HepG2 (cell line): Measurements from ENCODE around the gene ALX4. TPM values are rescaled to one million over a fixed set of nuclear protein-coding genes. Genes with fewer than 3 reads are reported as not detected.

Experiments
- ATAC-seq: fragments of 200-7000 bp; cut with Tn5 transposase; 3 replicates; pipeline ENCODE4 v1.9.1; 2020; ENCODE audit warnings: mild to moderate bottlenecking, moderate library complexity
- BruUV-seq: library from RNA; stranded (reverse); fragments of 400-500 nt; replicated peaks from 2 replicates; lab custom pipeline; 2021; lab: Mats Ljungman, UMichigan
- CTCF ChIA-PET: fragments of 300-600 bp; formaldehyde crosslinking; extraction: SDS; loops from one replicate; lab custom pipeline; 2021; ENCODE audit warnings: low total read pairs, inconsistent platforms, low intra/inter-chr PET ratio; lab: Yijun Ruan, JAX
- POLR2A ChIA-PET: fragments of 350-600 bp; sonication (Branson Sonifier 250); formaldehyde crosslinking; loops from one replicate; lab custom pipeline; 2020; ENCODE audit warnings: antibody characterized with exemption, inconsistent platforms; lab: Yijun Ruan, JAX
- DNase-seq: peaks from one replicate; pipeline ENCODE4 v3.0.0-alpha.2; 2015; ENCODE audit warnings: low spot score
- FAIRE-seq: peaks from 3 replicates; lab custom pipeline; 2011; peaks lifted over from hg19 to GRCh38; lab: Jason Lieb, UNC
- H2AFZ ChIP-seq: one replicate; pipeline ENCODE4 v1.6.1; 2011; ENCODE audit warnings: low read length, inconsistent platforms
- H3K27ac ChIP-seq: fragments of 300-600 bp; 3 replicates; pipeline ENCODE4 v1.8.0; 2011; ENCODE audit warnings: mixed run types, mild to moderate bottlenecking, mixed read lengths, low read length, inconsistent platforms; ENCODE audit not compliant: insufficient read depth; ENCODE audit errors: extremely low read length
- H3K27me3 ChIP-seq, 2 experiments: fragments of 200-600 bp in 1 of 2; 2 replicates in 1 of 2; 3 replicates in 1 of 2; pipeline versions ENCODE4 v1.6.0 to v1.8.0; 2011; ENCODE audit warnings: low read length in 2 of 2, mild to moderate bottlenecking in 2 of 2, moderate library complexity in 2 of 2, inconsistent platforms in 1 of 2; ENCODE audit not compliant: insufficient read depth in 2 of 2, control insufficient read depth in 1 of 2
- H3K36me3 ChIP-seq, 2 experiments: fragments of 200-600 bp in 1 of 2; replicated peaks in 1 of 2; 2 replicates in 1 of 2; 3 replicates in 1 of 2; pipeline versions ENCODE4 v1.5.1 to v1.8.0; 2011; ENCODE audit warnings: low read length in 2 of 2, inconsistent platforms in 1 of 2; ENCODE audit not compliant: insufficient read depth in 2 of 2, control insufficient read depth in 1 of 2
- H3K4me1 ChIP-seq: 2 replicates; pipeline ENCODE4 v1.5.1; 2012; ENCODE audit warnings: low read length, inconsistent platforms; ENCODE audit not compliant: insufficient read depth
- H3K4me2 ChIP-seq: 2 replicates; pipeline ENCODE4 v1.6.0; 2011; ENCODE audit warnings: low read depth, low read length, inconsistent platforms
- H3K4me3 ChIP-seq, 3 experiments: fragments of 200-600 bp in 1 of 3; sonication (generic), shearing (Covaris generic) in 1 of 3; replicated peaks in 1 of 3; 2 replicates each; pipeline ENCODE4 v1.5.1; 2011 to 2016; ENCODE audit warnings: low read length in 3 of 3, inconsistent platforms in 2 of 3, low read depth in 2 of 3, mild to moderate bottlenecking in 2 of 3, control low read depth in 1 of 3, mixed read lengths in 1 of 3; ENCODE audit not compliant: insufficient read depth in 1 of 3
- H3K79me2 ChIP-seq: one replicate; pipeline ENCODE4 v1.6.1; 2011; ENCODE audit warnings: low read length, inconsistent platforms; ENCODE audit not compliant: insufficient read depth
- H3K9ac ChIP-seq: 2 replicates; pipeline ENCODE4 v1.6.0; 2011; ENCODE audit warnings: mild to moderate bottlenecking, low read depth, low read length, inconsistent platforms; ENCODE audit not compliant: insufficient read depth
- H3K9me3 ChIP-seq: 2 replicates; pipeline ENCODE4 v1.5.1; 2012; ENCODE audit warnings: mild to moderate bottlenecking, low read length
- H4K20me1 ChIP-seq: 2 replicates; pipeline ENCODE4 v1.6.0; 2011; ENCODE audit warnings: inconsistent platforms, mild to moderate bottlenecking, low read length, moderate library complexity; ENCODE audit not compliant: insufficient read depth
- NCOA1 ChIP-seq: sonication (generic); formaldehyde crosslinking; IDR thresholded peaks from 2 replicates; pipeline ENCODE4 v1.9.0; 2021; ENCODE audit warnings: missing genetic modification reagents
- STAG1 ChIP-seq: sonication (generic); formaldehyde crosslinking; IDR thresholded peaks from 2 replicates; pipeline ENCODE4 v1.4.0; 2020; ENCODE audit warnings: missing genetic modification reagents
- ZBTB46 ChIP-seq: sonication (generic); formaldehyde crosslinking; IDR thresholded peaks from 2 replicates; pipeline ENCODE4 v1.4.0; 2020; ENCODE audit warnings: mild to moderate bottlenecking, missing genetic modification reagents, borderline replicate concordance
- ZNF414 ChIP-seq: sonication (generic); formaldehyde crosslinking; IDR thresholded peaks from 2 replicates; pipeline ENCODE4 v1.5.0; 2020; ENCODE audit warnings: missing genetic modification reagents
- ZNF747 ChIP-seq: sonication (generic); formaldehyde crosslinking; IDR thresholded peaks from 2 replicates; pipeline ENCODE4 v1.8.1; 2023; ENCODE audit warnings: missing genetic modification reagents, mild to moderate bottlenecking, borderline replicate concordance
- ZNF768 ChIP-seq: sonication (generic); formaldehyde crosslinking; IDR thresholded peaks from 2 replicates; pipeline ENCODE4 v1.4.0; 2020; ENCODE audit warnings: missing genetic modification reagents
- WGBS: methylation state at CpG from one replicate; pipeline ENCODE4 v1.1.6; 2017; ENCODE audit warnings: low lambda C conversion rate; 5-methylcytosine and 5-hydroxymethylcytosine counted together
- in situ Hi-C: cut with HindIII; loops from 2 replicates; pipeline ENCODE4 v1.10.0; 2017; ENCODE audit warnings: low pct_unique_long_range_greater_than_20kb; ENCODE audit not compliant: extremely low pct_ligation_motif_present
- intact Hi-C: fragments of 100-400 bp; cut with micrococcal nuclease; formaldehyde crosslinking; loops from one replicate; pipeline ENCODE4 v1.10.0; 2022; ENCODE audit not compliant: unreplicated experiment
- polyA plus RNA-seq, 8 experiments: library from polyadenylated mRNA; depleted of rRNA in 3 of 8; stranded (reverse) in 7 of 8; unstranded in 1 of 8; fragments of >200 nt; fragmentation: Illumina TruSeq in 4 of 8; extraction: Trizol in 4 of 8; gene quantifications; 2 replicates each; pipeline versions ENCODE4 v1.2.1 to v1.2.3, GENCODE V29; 2011 to 2016; ENCODE audit warnings: low read depth in 4 of 8, missing spikeins in 1 of 8, mixed read lengths in 1 of 8; ENCODE audit not compliant: insufficient read depth in 1 of 8
- total RNA-seq, 5 experiments: library from RNA; depleted of rRNA; stranded (reverse); fragments of >200 nt; fragmentation: Illumina TruSeq; extraction: Trizol; gene quantifications; 2 replicates each; pipeline ENCODE4 v1.2.3, GENCODE V29; 2016; ENCODE audit warnings: low read depth in 1 of 5
- TF ChIP-seq, protein P1 (sequence below): sonication (generic); formaldehyde crosslinking; IDR thresholded peaks from 2 replicates; pipeline ENCODE4 v1.5.0; 2020; ENCODE audit warnings: mild to moderate bottlenecking, missing genetic modification reagents, moderate library complexity
- TF ChIP-seq, protein P2 (sequence below): fragments of 450-650 bp; IDR thresholded peaks from 2 replicates; pipeline ENCODE4 v1.6.1; 2016

The ALX4 gene
- total and polyA plus RNA-seq, 2 of the 13 experiments (the other 11 are each of a cell fraction or from before 2014, with no cell fraction given): not detected

GRCh38 chr11:44327730-44328129 lies 17.8 kb upstream of the ALX4 start:
- Histone ChIP-seq H2AFZ (no peak overlapping the region), H3K27ac (no peak overlapping the region), H3K9me3 (no peaks in the 10 kb centered on the region), H3K9ac (no peak overlapping the region), H3K36me3 (no peaks in the 10 kb centered on the region), H3K27me3 (peaks cover 4 to 50% of the 10 kb centered on the region in 2 experiments; a peak in 4 of 5 replicates), H3K79me2 (no peaks in the 10 kb centered on the region), H3K4me1 (no peaks in the 10 kb centered on the region), H3K4me3 (no peak overlapping the region), H4K20me1 (no peaks in the 10 kb centered on the region), H3K4me2 (no peak overlapping the region)
- ChIA-PET POLR2A (no interaction called here), CTCF (interaction anchor here (1.1 kb wide), 1 partner anchor 42 kb away, joined by 3 read pairs; no protein-coding TSS in a partner anchor)
- TF ChIP-seq NCOA1 (CRISPR knock-in tag): no peak
- peak; percentile 39; the same call in 1 of the 2 replicates for TF ChIP-seq STAG1 (CRISPR knock-in tag)
- TF ChIP-seq, protein P1, sequence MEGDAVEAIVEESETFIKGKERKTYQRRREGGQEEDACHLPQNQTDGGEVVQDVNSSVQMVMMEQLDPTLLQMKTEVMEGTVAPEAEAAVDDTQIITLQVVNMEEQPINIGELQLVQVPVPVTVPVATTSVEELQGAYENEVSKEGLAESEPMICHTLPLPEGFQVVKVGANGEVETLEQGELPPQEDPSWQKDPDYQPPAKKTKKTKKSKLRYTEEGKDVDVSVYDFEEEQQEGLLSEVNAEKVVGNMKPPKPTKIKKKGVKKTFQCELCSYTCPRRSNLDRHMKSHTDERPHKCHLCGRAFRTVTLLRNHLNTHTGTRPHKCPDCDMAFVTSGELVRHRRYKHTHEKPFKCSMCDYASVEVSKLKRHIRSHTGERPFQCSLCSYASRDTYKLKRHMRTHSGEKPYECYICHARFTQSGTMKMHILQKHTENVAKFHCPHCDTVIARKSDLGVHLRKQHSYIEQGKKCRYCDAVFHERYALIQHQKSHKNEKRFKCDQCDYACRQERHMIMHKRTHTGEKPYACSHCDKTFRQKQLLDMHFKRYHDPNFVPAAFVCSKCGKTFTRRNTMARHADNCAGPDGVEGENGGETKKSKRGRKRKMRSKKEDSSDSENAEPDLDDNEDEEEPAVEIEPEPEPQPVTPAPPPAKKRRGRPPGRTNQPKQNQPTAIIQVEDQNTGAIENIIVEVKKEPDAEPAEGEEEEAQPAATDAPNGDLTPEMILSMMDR (CRISPR knock-in tag): peak; percentile 40; the same call in 1 of the 2 replicates
- BruUV-seq: no TSS peak
- in situ Hi-C loops: no loop called here
- DNase-seq: no peak
- intact Hi-C loops: no loop called here
- 15% methylated on average over 9 of the region's 10 CpGs for WGBS
- ATAC-seq: peak; percentile 54
- no peak for FAIRE-seq

- intact Hi-C loops: no loop called here
- no peak for DNase-seq
- H2AFZ ChIP-seq: no peak overlapping the region
- no peaks in the 10 kb centered on the region for H3K79me2 ChIP-seq
- ChIA-PET CTCF (interaction anchor here (1.1 kb wide), 1 partner anchor 41 kb away, joined by 3 read pairs; no protein-coding TSS in a partner anchor), POLR2A (no interaction called here)
- H3K4me3 ChIP-seq: no peak overlapping the region
- H3K4me2 ChIP-seq: no peak overlapping the region
- in situ Hi-C loops: no loop called here
- no peaks in the 10 kb centered on the region for H3K4me1 ChIP-seq
- H3K27me3 ChIP-seq: peaks cover 2 to 59% of the 10 kb centered on the region in 2 experiments; a peak in 4 of 5 replicates
- FAIRE-seq: no peak
- no peak overlapping the region for H3K9ac ChIP-seq
- H3K27ac ChIP-seq: no peak overlapping the region
- no peaks in the 10 kb centered on the region for H3K9me3 ChIP-seq
- no peaks in the 10 kb centered on the region for H4K20me1 ChIP-seq
- 14% methylated on average over 8 of the region's 15 CpGs for WGBS
- no TSS peak for BruUV-seq
- no peaks in the 10 kb centered on the region for H3K36me3 ChIP-seq
- peak; percentile 61 for ATAC-seq
- TF ChIP-seq ZBTB46 (CRISPR knock-in tag) (no peak), ZNF768 (peak; percentile 87), STAG1 (CRISPR knock-in tag) (peak; percentile 46), ZNF414 (no peak), ZNF747 (CRISPR knock-in tag) (no peak)
- TF ChIP-seq, protein P2, sequence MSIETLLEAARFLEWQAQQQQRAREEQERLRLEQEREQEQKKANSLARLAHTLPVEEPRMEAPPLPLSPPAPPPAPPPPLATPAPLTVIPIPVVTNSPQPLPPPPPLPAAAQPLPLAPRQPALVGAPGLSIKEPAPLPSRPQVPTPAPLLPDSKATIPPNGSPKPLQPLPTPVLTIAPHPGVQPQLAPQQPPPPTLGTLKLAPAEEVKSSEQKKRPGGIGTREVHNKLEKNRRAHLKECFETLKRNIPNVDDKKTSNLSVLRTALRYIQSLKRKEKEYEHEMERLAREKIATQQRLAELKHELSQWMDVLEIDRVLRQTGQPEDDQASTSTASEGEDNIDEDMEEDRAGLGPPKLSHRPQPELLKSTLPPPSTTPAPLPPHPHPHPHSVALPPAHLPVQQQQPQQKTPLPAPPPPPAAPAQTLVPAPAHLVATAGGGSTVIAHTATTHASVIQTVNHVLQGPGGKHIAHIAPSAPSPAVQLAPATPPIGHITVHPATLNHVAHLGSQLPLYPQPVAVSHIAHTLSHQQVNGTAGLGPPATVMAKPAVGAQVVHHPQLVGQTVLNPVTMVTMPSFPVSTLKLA: peak; percentile 89
These were observed 16.9 kb upstream of the ALX4 start for GRCh38 chr11:44326615-44327475.
